ENCODE results near the gene NAALADL1.

DNA sequence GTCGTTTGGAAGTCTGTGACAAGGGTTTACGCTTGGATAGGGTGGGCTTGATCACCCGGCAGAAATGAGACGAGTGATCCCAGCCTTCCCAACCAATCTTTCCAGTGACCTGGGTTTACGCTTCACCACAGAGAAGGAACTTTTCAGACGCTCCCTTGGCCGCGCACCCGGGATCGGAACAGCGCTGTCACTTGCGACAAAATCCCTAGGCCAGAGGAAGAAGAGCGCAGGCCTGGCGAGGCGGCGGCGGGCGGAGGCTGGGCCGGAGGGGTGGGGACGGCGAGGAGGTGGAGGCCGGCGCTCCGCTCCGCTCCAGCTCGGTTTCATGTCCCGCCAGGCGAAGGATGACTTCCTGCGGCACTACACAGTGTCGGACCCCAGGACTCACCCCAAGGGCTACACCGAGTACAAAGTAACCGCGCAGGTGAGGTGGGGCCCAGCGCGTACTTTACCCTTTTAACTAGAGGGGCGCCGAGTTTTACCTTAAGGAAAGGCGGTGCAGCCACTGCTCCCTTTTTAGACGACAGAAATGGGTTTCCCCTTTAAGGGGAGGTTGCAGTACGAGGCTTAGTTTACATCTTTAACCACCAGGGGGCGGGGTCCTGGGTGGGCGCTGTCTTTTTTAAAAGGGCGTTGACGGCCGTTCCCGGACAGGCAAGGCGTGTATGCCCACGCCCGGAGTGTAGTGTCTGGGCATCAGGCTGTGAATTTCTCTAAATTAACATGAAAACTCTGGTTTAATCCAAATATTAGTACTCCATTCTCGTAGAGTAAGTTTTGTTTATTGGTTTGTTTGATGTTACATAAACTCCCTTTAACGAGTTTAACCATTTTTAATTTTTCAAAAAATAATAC is 30.9 kb downstream of the NAALADL1 start, which contains the start of gene SNX15:
- peak; percentile 63 to 76 for TF ChIP-seq POLR2A (IDR thresholded peaks at IDR 0.05)
- TF ChIP-seq CTCF (IDR thresholded peaks at IDR 0.05), result peak in 3 of 4 experiments; percentile 64 to 78 (median 73)
- TF ChIP-seq POLR2AphosphoS5 (IDR thresholded peaks at IDR 0.05), result peak; percentile 60 to 92 (median 79)
- no peak for TF ChIP-seq EP300 (IDR thresholded peaks at IDR 0.05)

Data from sigmoid colon (tissue), 4 donors.